GM18907 (cell line): ENCODE data around the gene DLL3.
A peak's percentile ranks its signal among the peaks of the same experiment; 100 is the strongest.

Experiments used
- ATAC-seq: cut with Tn5 transposase; IDR thresholded peaks from one replicate; pipeline ENCODE4 v1.9.1; 2021; ENCODE audit warnings: mild to moderate bottlenecking, moderate library complexity; ENCODE audit not compliant: unreplicated experiment

DLL3 gene

GRCh38 chr19:39481229-39481545 is 17.6 kb upstream of the DLL3 start:
- ATAC-seq, result peak; percentile 22

GRCh38 chr19:39481676-39482075 is 17.1 kb upstream of the DLL3 start:
- ATAC-seq, result no peak

GRCh38 chr19:39483141-39483540 is 15.6 kb upstream of the DLL3 start:
- ATAC-seq, result no peak

GRCh38 chr19:39489756-39490155 is 9.0 kb upstream of the DLL3 start:
- ATAC-seq, result no peak

GRCh38 chr19:39492225-39492624 is 6.5 kb upstream of the DLL3 start:
- no peak for ATAC-seq

GRCh38 chr19:39492788-39493187 is 6.0 kb upstream of the DLL3 start:
- ATAC-seq, result no peak

- no peak for ATAC-seq
Observed at GRCh38 chr19:39494661-39495060, 4.1 kb upstream of the DLL3 start.

- no peak for ATAC-seq
Observed at GRCh38 chr19:39496063-39496462, 2.7 kb upstream of the DLL3 start.

- no peak for ATAC-seq
Observed at GRCh38 chr19:39497701-39497995, 1.1 kb upstream of the DLL3 start.

GRCh38 chr19:39497996-39498797 is 550 bp upstream of the DLL3 start:
- ATAC-seq, result no peak

- ATAC-seq, result no peak
Observed at GRCh38 chr19:39499932-39500331, 1.2 kb downstream of the DLL3 start.

GRCh38 chr19:39500543-39500942 is 1.8 kb downstream of the DLL3 start:
- no peak for ATAC-seq

GRCh38 chr19:39501340-39501739 is 2.6 kb downstream of the DLL3 start:
- no peak for ATAC-seq

- ATAC-seq, result no peak
Observed at GRCh38 chr19:39502640-39503417, 4.1 kb downstream of the DLL3 start.

- no peak for ATAC-seq
Observed at GRCh38 chr19:39506598-39506943, 7.8 kb downstream of the DLL3 start.

- peak; percentile 50 for ATAC-seq
Observed at GRCh38 chr19:39506944-39507714, 8.4 kb downstream of the DLL3 start.

- ATAC-seq, result no peak
Observed at GRCh38 chr19:39507715-39508364, 9.1 kb downstream of the DLL3 start.

GRCh38 chr19:39508629-39509028 is 9.9 kb downstream of the DLL3 start:
- no peak for ATAC-seq

GRCh38 chr19:39509233-39509632 is 10.5 kb downstream of the DLL3 start:
- ATAC-seq, result no peak

- ATAC-seq, result no peak
Observed at GRCh38 chr19:39512988-39513387, 14.2 kb downstream of the DLL3 start.

- ATAC-seq, result no peak
Observed at GRCh38 chr19:39514840-39515550, 16.2 kb downstream of the DLL3 start, which contains the start of gene SELENOV. Gene SELENOV, plus strand, starts transcription at chr19:39515139. Its CDS starts 74 bp downstream, at chr19:39515213.
